Ectodermal cell (in vitro differentiated cells): ENCODE measurements around the gene RBM3. TPM values are rescaled to one million over a fixed set of nuclear protein-coding genes. Genes with fewer than 3 reads are reported as not detected.
A peak's percentile ranks its signal among the peaks of the same experiment; 100 is the strongest.
"Not testable (repeated sequence)": the region's sequence is repeated elsewhere in the genome, so short reads cannot be mapped to it uniquely, and the experiment has no call there.

Experiments
- H3K27ac ChIP-seq: 2 replicates; pipeline ENCODE4 v1.7.0; 2013; ENCODE audit warnings: mild to moderate bottlenecking, low read depth, low read length; ENCODE audit not compliant: insufficient read depth, poor library complexity, severe bottlenecking
- H3K27me3 ChIP-seq: 2 replicates; pipeline ENCODE4 v1.7.0; 2013; ENCODE audit warnings: mild to moderate bottlenecking, low read length; ENCODE audit not compliant: insufficient read depth, control insufficient read depth, poor library complexity, severe bottlenecking
- H3K36me3 ChIP-seq: one replicate; pipeline ENCODE4 v1.7.0; 2013; ENCODE audit warnings: low read length; ENCODE audit not compliant: control insufficient read depth, insufficient read depth
- H3K4me1 ChIP-seq: one replicate; pipeline ENCODE4 v1.7.0; 2013; ENCODE audit warnings: low read length; ENCODE audit not compliant: control insufficient read depth, insufficient read depth
- H3K4me3 ChIP-seq: 2 replicates; pipeline ENCODE4 v1.7.0; 2013; ENCODE audit warnings: low read depth, low read length, control low read depth; ENCODE audit not compliant: insufficient read depth
- H3K9me3 ChIP-seq: 2 replicates; pipeline ENCODE4 v1.7.0; 2013; ENCODE audit warnings: mild to moderate bottlenecking, low read length, moderate library complexity; ENCODE audit not compliant: control insufficient read depth
- WGBS, 2 experiments: methylation state at CpG; one replicate each; pipeline ENCODE4 v1.1.7; 2013; ENCODE audit warnings: missing lambda C conversion rate in 2 of 2; 5-methylcytosine and 5-hydroxymethylcytosine counted together
- polyA plus RNA-seq, 4 experiments: library from polyadenylated mRNA; stranded (reverse); fragments of 50-300 nt; gene quantifications; one replicate each; pipeline ENCODE4 v1.2.3, GENCODE V29; 2013

RBM3 gene
- polyA plus RNA-seq (2013, experiment 1 of 4): 205 TPM
- polyA plus RNA-seq (2013, experiment 2 of 4): 209 TPM
- polyA plus RNA-seq (2013, experiment 3 of 4): 134 TPM
- 154 TPM for polyA plus RNA-seq (2013, experiment 4 of 4)

DNA sequence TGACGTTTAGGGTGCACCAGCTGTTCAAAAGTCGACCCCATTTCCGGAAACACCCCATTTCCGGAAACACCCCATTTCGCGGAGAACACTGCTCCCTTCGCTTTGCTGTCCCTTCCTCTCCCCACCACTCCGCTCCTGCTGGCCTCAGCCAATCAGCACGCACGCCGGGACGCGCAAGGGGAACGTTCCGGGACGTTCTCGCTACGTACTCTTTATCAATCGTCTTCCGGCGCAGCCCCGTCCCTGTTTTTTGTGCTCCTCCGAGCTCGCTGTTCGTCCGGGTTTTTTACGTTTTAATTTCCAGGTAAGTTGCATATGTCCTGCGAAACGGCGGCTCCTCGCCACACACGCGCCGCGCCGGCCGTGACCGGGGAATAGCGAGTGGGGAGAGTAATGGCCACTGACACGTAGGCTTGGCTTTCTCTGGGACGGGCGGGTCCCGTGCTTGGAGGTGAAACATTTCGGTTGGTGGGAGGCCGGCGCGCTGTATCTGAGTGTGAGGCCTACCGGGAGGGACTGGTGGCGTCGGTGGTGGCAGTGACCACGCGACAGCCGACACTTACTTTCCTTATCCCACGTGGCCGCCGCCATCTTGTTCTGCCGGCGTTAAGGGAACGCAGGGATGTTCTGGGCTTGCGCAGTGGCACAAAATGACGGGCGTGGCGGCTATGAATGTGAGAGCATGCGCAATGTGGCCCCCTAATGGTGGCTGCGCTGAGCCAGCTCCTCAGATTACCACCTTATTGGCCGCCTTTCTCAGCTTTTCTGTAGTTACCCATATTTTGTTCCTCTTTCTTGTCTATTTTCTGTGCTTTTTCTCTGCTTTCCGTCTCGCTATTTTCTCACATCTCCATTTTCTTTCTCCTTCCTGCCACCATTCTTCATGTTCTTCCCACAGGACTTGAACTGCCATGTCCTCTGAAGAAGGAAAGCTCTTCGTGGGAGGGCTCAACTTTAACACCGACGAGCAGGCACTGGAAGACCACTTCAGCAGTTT is at the start of gene RBM3:
TSS of gene RBM3 (plus strand) at position 215 of the 997 bp plus-strand sequence. CDS start at position 912, 697 bp downstream.
- WGBS, 2 experiments: 0% methylated on average over 70 to 71 of the region's 71 CpGs
- peak within 1 kb of the TSS; percentile 94 for H3K27ac ChIP-seq
- peaks cover 11% of the 10 kb centered on the region for H3K4me1 ChIP-seq

DNA sequence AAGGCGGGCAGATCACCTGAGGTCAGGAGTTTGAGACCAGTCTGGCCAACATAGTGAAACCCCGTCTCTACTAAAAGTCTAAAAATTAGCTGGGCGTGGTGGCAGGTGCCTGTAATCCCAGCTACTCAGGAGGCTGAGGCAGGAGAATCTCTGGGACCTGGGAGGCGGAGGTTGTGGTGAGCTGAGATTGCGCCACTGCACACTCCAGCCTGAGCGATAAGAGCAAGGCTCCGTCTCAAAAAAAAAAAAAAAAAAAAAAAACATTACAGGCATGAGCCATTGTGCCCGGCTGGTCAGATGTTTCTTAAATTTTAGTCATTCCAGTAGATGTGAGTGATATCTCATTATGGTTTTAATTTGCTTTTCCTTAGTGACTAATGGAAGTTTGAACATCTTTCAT is 48.4 kb upstream of the RBM3 start:
- H3K9me3 ChIP-seq, H3K4me1 ChIP-seq, H3K4me3 ChIP-seq, H3K36me3 ChIP-seq, H3K27ac ChIP-seq, H3K27me3 ChIP-seq: not testable (repeated sequence)
- WGBS, 2 experiments: 97 to 99% methylated on average over 7 of the region's 8 CpGs

More for the DNA sequence above, at the start of gene RBM3:
- Histone ChIP-seq H3K4me3 (peak within 1 kb of the TSS; percentile 79), H3K36me3 (peaks cover 27% of the 10 kb centered on the region), H3K27me3 (no peaks in the 10 kb centered on the region), H3K9me3 (no peaks in the 10 kb centered on the region)

DNA sequence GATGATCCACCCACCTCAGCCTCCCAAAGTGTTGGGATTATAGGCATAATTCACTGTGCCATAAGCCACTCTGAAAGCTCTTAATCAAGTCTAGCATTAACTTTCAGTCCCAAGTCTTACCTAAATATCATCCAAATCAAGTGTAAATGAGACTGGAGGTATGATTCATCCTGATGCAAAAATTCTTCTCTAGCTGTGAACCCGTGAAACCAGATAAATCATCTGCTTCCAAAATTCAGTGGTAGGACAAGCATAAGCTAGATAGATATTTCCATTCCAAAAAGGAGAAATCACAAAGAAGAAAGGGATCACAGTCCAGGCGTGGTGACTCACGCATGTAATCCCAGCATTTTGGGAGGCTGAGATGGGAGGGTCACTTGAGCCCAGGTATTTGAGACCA is 43.5 kb upstream of the RBM3 start:
- 95 to 100% methylated on average over 2 to 3 of the region's 3 CpGs for WGBS, 2 experiments
- no peak overlapping the region for H3K4me3 ChIP-seq
- H3K27ac ChIP-seq: no peak overlapping the region
- H3K4me1 ChIP-seq: no peaks in the 10 kb centered on the region
- no peaks in the 10 kb centered on the region for H3K9me3 ChIP-seq
- no peaks in the 10 kb centered on the region for H3K27me3 ChIP-seq
- H3K36me3 ChIP-seq: peaks cover 4% of the 10 kb centered on the region

DNA sequence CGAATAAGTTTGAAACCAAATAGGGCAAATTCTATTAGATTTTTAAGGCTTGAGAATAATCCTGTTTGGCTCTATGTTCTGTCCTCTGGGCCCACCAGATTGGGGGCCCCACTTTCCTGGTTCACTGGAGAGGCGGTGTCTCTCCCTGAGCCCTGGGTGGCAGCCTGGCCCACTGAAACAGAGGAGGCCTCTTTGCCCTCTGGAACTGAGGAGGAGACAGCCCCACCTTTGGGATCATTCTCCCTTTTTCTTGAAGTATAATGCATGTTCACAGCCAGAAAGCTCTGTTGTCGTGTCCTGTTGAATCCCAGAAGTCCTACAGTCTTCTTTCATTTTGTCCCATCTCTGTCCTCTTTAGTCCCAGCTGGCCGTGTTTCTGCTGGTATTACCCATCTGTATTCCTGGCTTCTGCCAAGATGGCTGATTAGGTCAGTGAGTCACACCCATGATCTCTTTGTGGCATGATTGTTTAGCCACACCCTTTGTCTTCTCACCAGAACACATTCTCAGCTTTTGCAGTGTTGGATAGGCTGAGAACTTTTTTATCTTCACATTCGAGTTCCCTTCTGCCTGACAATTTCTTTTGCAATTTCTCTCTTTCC is 42.8 kb upstream of the RBM3 start:
- Histone ChIP-seq H3K36me3 (peaks cover 4% of the 10 kb centered on the region), H3K4me1 (no peaks in the 10 kb centered on the region), H3K27me3 (no peaks in the 10 kb centered on the region), H3K4me3 (no peak overlapping the region), H3K9me3 (no peaks in the 10 kb centered on the region), H3K27ac (no peak overlapping the region)
- 94 to 95% methylated on average over 5 of the region's 5 CpGs for WGBS, 2 experiments

DNA sequence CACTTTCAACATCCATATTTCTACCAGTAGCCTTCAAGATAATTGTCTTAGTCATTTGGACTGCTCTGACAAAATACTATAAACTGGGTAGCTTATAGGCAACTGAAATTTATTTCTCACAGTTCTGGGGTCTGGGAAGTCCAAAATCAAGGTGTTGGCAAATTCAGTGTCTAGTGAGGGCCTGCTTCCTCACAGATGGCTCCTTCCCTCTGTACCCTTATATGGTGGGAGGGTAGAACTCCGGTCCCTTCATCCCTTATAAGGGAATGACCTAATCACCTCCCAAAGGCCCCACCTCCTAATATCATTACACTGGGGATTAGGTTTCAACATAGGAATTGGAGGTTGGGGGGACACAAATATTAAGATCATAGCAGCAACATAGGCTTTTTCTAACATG is 42.1 kb upstream of the RBM3 start:
- Histone ChIP-seq H3K9me3 (no peaks in the 10 kb centered on the region), H3K36me3 (peaks cover 3% of the 10 kb centered on the region), H3K27me3 (no peaks in the 10 kb centered on the region), H3K4me1 (no peaks in the 10 kb centered on the region), H3K27ac (no peak overlapping the region), H3K4me3 (no peak overlapping the region)
- WGBS, 2 experiments: no CpG with 5 or more reads among the region's 1 CpG

DNA sequence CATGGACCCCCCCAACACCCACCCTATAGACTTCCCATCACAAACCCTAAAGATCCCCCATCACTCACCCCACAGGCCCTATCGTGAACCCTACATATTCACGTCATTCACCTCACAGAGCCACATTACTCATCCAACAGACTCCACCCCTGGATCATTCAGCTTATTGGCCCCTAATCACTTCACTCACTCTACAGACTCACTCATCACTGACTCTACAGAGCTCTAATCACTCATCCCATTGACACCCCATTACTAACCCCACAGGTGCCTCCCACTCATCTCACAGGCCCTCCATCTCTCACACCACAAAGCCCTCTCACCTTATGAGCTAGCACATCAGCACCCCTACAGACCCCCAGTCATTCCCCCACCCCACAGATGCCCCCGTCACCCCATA is 41.1 kb upstream of the RBM3 start:
- H3K36me3 ChIP-seq: no peaks in the 10 kb centered on the region
- H3K27ac ChIP-seq: no peak overlapping the region
- WGBS, 2 experiments: 96 to 98% methylated on average over 3 of the region's 3 CpGs
- no peaks in the 10 kb centered on the region for H3K9me3 ChIP-seq
- H3K4me3 ChIP-seq: no peak overlapping the region
- H3K27me3 ChIP-seq: no peaks in the 10 kb centered on the region
- H3K4me1 ChIP-seq: no peaks in the 10 kb centered on the region

DNA sequence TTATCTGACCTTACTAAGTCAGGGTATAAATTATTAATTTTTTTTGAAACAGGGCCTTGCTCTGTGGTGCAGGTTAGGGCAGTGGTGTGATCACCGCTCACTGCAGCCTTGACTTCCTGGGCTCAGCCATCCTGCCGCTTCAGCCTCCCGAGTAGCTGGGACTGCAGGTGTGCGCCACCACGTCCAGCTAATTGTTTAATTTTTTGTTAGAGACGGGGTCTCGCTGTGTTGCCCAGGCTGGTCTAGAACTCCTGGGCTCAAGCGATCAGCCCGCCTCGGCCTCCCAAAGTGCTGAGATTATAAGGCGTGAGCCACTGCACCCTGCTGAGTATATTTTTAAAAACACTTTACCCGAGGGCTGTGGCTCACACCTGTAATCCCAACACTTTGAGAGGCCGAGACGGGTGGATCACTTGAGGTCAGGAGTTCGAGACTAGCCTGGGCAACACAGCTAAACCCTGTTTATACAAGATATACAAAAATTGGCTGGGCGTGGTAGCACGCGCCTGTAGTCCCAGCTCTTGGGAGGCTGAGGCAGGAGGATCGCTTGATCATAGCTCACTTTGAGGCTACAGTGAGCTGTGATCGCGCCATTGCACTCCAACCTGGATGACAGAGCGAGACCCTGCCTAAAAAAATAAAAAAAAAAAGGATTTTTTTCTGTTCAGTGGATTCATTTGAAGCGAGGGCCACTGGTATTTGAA is 35.5 kb upstream of the RBM3 start:
- Histone ChIP-seq H3K4me1 (no peaks in the 10 kb centered on the region), H3K36me3 (no peaks in the 10 kb centered on the region), H3K4me3 (peak overlapping the region; percentile 4), H3K27ac (peak overlapping the region; percentile 16), H3K9me3 (no peaks in the 10 kb centered on the region), H3K27me3 (no peaks in the 10 kb centered on the region)
- WGBS, 2 experiments: 91% methylated on average over 23 of the region's 23 CpGs

DNA sequence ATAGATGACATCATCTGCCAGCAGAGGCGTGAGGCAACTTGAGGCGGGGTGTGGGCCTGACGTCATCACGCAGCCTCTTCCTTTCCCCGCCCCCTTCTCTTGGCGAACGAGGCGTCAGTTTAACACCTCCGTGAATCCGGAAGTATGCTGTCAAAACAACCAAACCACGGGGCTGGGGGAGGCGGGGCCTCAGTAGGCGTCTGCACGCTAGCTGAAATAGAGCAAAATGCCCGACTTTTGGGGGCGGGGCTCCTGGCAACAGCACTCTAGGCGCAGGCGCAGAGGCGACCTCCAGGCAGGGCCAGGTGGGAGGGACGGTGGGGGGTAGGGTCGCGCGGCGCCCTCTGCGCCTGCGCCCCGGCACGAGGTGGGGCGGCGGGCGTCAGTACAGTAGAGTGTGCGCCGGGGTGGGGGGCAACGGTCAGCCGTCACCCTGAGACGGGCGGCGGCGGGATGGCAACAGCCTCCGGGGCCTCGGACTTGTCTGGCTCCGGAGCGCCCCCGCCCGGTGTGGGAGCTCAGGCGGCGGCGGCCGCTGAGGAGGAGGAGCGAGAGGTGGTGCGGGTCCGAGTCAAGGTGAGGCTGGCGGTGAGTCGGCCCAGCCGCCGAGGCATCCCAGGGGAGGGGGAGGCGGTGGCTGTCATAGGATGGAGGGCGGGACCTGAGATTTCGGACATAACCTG is 34.8 kb upstream of the RBM3 start, which contains the start of gene TBC1D25:
TSS of gene TBC1D25 (plus strand) at position 370 of the 683 bp plus-strand sequence. CDS start at position 454, 84 bp downstream.
- Histone ChIP-seq H3K27me3 (no peaks in the 10 kb centered on the region), H3K9me3 (no peaks in the 10 kb centered on the region), H3K36me3 (no peaks in the 10 kb centered on the region), H3K27ac (peak within 1 kb of the TSS; percentile 16), H3K4me3 (peak within 1 kb of the TSS; percentile 48), H3K4me1 (no peaks in the 10 kb centered on the region)
- 0 to 1% methylated on average over 59 of the region's 59 CpGs for WGBS, 2 experiments

DNA sequence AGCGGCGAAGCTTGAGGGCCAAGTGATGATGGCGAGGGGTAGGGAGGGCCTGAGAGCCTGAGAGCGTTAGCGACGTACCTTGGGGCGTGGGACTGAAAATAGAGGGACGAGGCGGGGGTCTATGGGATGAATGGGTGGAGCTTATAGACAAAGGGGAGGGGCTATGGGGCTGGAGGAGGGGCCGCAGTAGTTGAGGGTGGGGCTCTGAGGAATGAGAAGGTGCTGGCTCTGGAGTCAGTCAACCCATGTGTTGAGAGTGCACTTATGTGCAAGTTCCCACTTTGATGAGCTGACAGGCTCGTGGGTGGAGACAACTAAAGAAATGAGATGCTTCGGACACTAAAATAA is 34.3 kb upstream of the RBM3 start:
- no peak overlapping the region for H3K27ac ChIP-seq
- no peaks in the 10 kb centered on the region for H3K9me3 ChIP-seq
- H3K4me3 ChIP-seq: peak overlapping the region; percentile 48
- no peaks in the 10 kb centered on the region for H3K4me1 ChIP-seq
- H3K36me3 ChIP-seq: no peaks in the 10 kb centered on the region
- H3K27me3 ChIP-seq: no peaks in the 10 kb centered on the region
- WGBS, 2 experiments: 11 to 12% methylated on average over 12 of the region's 12 CpGs
